Endodermal cell (in vitro differentiated cells): Measurements from ENCODE around the gene OR10P1. TPM values are rescaled to one million over a fixed set of nuclear protein-coding genes. Genes with fewer than 3 reads are reported as not detected.

Experiments used
- DNase-seq: peaks from one replicate; pipeline ENCODE4 v3.0.0-alpha.2; 2017
- H3K27ac ChIP-seq: 2 replicates; pipeline ENCODE4 v1.5.1; 2013; ENCODE audit warnings: mild to moderate bottlenecking, low read depth, low read length, moderate library complexity
- H3K27me3 ChIP-seq: 2 replicates; pipeline ENCODE4 v1.6.1; 2013; ENCODE audit warnings: mild to moderate bottlenecking, low read length, moderate library complexity; ENCODE audit not compliant: insufficient read depth, control insufficient read depth, poor library complexity, severe bottlenecking
- H3K36me3 ChIP-seq: 2 replicates; pipeline ENCODE4 v1.7.0; 2013; ENCODE audit warnings: mild to moderate bottlenecking, low read length, moderate library complexity; ENCODE audit not compliant: control insufficient read depth, insufficient read depth
- H3K4me1 ChIP-seq: one replicate; pipeline ENCODE4 v1.7.0; 2013; ENCODE audit warnings: low read length; ENCODE audit not compliant: control insufficient read depth, insufficient read depth
- H3K4me3 ChIP-seq: 2 replicates; pipeline ENCODE4 v1.5.1; 2013; ENCODE audit warnings: mild to moderate bottlenecking, low read length, moderate library complexity
- H3K9ac ChIP-seq: 2 replicates; pipeline ENCODE4 v1.6.1; 2013; ENCODE audit warnings: mild to moderate bottlenecking, low read length, moderate library complexity; ENCODE audit not compliant: poor library complexity, severe bottlenecking; ENCODE audit errors: extremely low read depth
- H3K9me3 ChIP-seq: 2 replicates; pipeline ENCODE4 v1.6.1; 2013; ENCODE audit warnings: mild to moderate bottlenecking, low read length, moderate library complexity; ENCODE audit not compliant: control insufficient read depth
- H3K27ac Mint-ChIP-seq: 2 replicates; pipeline ENCODE4 v1.8.0; 2020; ENCODE audit warnings: mixed read lengths
- H3K27me3 Mint-ChIP-seq: 2 replicates; pipeline ENCODE4 v1.8.0; 2021; ENCODE audit warnings: mild to moderate bottlenecking, mixed read lengths; ENCODE audit not compliant: insufficient read depth
- H3K36me3 Mint-ChIP-seq: 2 replicates; pipeline ENCODE4 v1.8.0; 2020; ENCODE audit warnings: low read depth, mixed read lengths
- H3K4me1 Mint-ChIP-seq: 2 replicates; pipeline ENCODE4 v1.8.0; 2020; ENCODE audit warnings: mixed read lengths
- H3K4me3 Mint-ChIP-seq: 2 replicates; pipeline ENCODE4 v1.8.0; 2020; ENCODE audit warnings: mild to moderate bottlenecking, moderate library complexity, mixed read lengths
- H3K9me3 Mint-ChIP-seq: 2 replicates; pipeline ENCODE4 v1.8.0; 2020; ENCODE audit warnings: mild to moderate bottlenecking, mixed read lengths
- CTCF ChIP-seq: fragments of 200-600 bp; sonication (generic); conservative IDR thresholded peaks from 2 replicates; pipeline ENCODE4 v1.5.0; 2021; ENCODE audit warnings: antibody characterized with exemption, mild to moderate bottlenecking
- WGBS, 2 experiments: methylation state at CpG; one replicate each; pipeline versions ENCODE4 v1.1.5 to v1.1.7; 2013; ENCODE audit warnings: missing lambda C conversion rate in 2 of 2, mixed read lengths in 1 of 2; ENCODE audit not compliant: insufficient coverage in 1 of 2, insufficient read length in 1 of 2; 5-methylcytosine and 5-hydroxymethylcytosine counted together
- total RNA-seq, 2 donors: library from RNA; stranded (reverse); fragmentation: NEBNext Ultra II Directional in 1 of 2; extraction: Animal tissue kit (Norgen Biotek cat#: 25700) in 1 of 2; gene quantifications; 2 replicates in 1 of 2; 3 replicates in 1 of 2; pipeline ENCODE4 v1.2.1, GENCODE V29; 2021

OR10P1 gene
- total RNA-seq, 2 donors from 2014 or later, result not detected

- Histone ChIP-seq H3K9ac (no peak overlapping the region), H3K36me3 (no peaks in the 10 kb centered on the region), H3K27ac (no peak overlapping the region), H3K4me3 (no peak overlapping the region), H3K9me3 (no peaks in the 10 kb centered on the region), H3K4me1 (peaks cover 7% of the 10 kb centered on the region), H3K27me3 (no peaks in the 10 kb centered on the region)
- Mint-ChIP-seq H3K27ac (no peak overlapping the region), H3K36me3 (peaks cover 42% of the 10 kb centered on the region), H3K4me1 (peaks cover 11% of the 10 kb centered on the region), H3K4me3 (no peak overlapping the region), H3K9me3 (no peaks in the 10 kb centered on the region), H3K27me3 (no peaks in the 10 kb centered on the region)
- WGBS, 2 experiments, result 89 to 92% methylated on average over 9 of the region's 9 CpGs
- TF ChIP-seq CTCF, result no peak
- DNase-seq, result no peak
Observed at GRCh38 chr12:55686366-55687010, 49.8 kb downstream of the OR10P1 start.

Other genes starting within 250 kb of the OR10P1 start
- gene OR6C65, start 236.4 kb upstream of the OR10P1 start, total RNA-seq, result not detected
- not detected for gene OR6C76, start 210.6 kb upstream of the OR10P1 start, total RNA-seq
- not detected for gene OR6C2, start 192.8 kb upstream of the OR10P1 start, total RNA-seq
- not detected for gene OR6C70, start 166.8 kb upstream of the OR10P1 start, total RNA-seq
- gene OR6C68, start 144.5 kb upstream of the OR10P1 start, total RNA-seq, result not detected
- not detected for gene OR6C4, start 87.3 kb upstream of the OR10P1 start, total RNA-seq
- not detected for gene OR2AP1, start 64.4 kb upstream of the OR10P1 start, total RNA-seq
- gene ITGA7, start 71.0 kb downstream of the OR10P1 start, total RNA-seq, result 100 to 1,000 TPM; 106 to 122 TPM
- 100 to 1,000 TPM in 1 of 2 donors, 10 to 100 TPM in 1; 95.1 to 102 TPM for gene BLOC1S1, start 79.2 kb downstream of the OR10P1 start, total RNA-seq
- 1 to 10 TPM; 4.1 to 7.4 TPM for gene RDH5, start 83.5 kb downstream of the OR10P1 start, total RNA-seq
- gene CD63, start 92.1 kb downstream of the OR10P1 start, total RNA-seq, result 1,000 to 10,000 TPM in 1 of 2 donors, 100 to 1,000 TPM in 1; 879 to 1,041 TPM
- gene GDF11, start 106.2 kb downstream of the OR10P1 start, total RNA-seq, result 10 to 100 TPM; 29.8 to 33.0 TPM
- gene SARNP, start 180.8 kb downstream of the OR10P1 start, total RNA-seq, result 100 to 1,000 TPM in 1 of 2 donors, 10 to 100 TPM in 1; 95.7 to 119 TPM
- gene ORMDL2, start 181.1 kb downstream of the OR10P1 start, total RNA-seq, result 10 to 100 TPM; 43.7 to 57.1 TPM
- gene DNAJC14, start 192.7 kb downstream of the OR10P1 start, total RNA-seq, result 10 to 100 TPM; 33.2 to 50.9 TPM
- gene MMP19, start 206.0 kb downstream of the OR10P1 start, total RNA-seq, result 1 to 10 TPM in 1 of 2 donors, under 1 TPM in 1; 0.40 to 2.1 TPM